Stimulated activated CD4-positive, alpha-beta T cell treated with anti-CD3 and anti-CD28 coated beads, Interleukin-2, amount 100 ng/mL, for 24 hours (primary cell): Measurements from ENCODE around the gene DPEP2.
"Not testable (repeated sequence)": the region's sequence is repeated elsewhere in the genome, so short reads cannot be mapped to it uniquely, and the experiment has no call there.

Source experiments
- DNase-seq, 2 donors: peaks; one replicate each; pipeline ENCODE4 v3.0.0-alpha.2; 2020

Gene DPEP2

GRCh38 chr16:67998779-67999688, at the start of gene DPEP2:
Gene DPEP2, minus strand, starts transcription at chr16:67999484. Its CDS starts 6,272 bp downstream, at chr16:67993212.
- DNase-seq, result peak in 1 of 2 donors; percentile 48

GRCh38 chr16:68047987-68048386, 48.7 kb upstream of the DPEP2 start:
- no peak for DNase-seq

GRCh38 chr16:68046106-68046505, 46.8 kb upstream of the DPEP2 start:
- no peak for DNase-seq

GRCh38 chr16:68041783-68042182, 42.5 kb upstream of the DPEP2 start:
- no peak for DNase-seq

- peak; percentile 91 to 93 for DNase-seq
Measured at GRCh38 chr16:68040506-68041288, 41.4 kb upstream of the DPEP2 start.

GRCh38 chr16:68037841-68038597, 38.7 kb upstream of the DPEP2 start:
- DNase-seq, result no peak

- no peak for DNase-seq
Measured at GRCh38 chr16:68035227-68035626, 35.9 kb upstream of the DPEP2 start.

GRCh38 chr16:68033101-68033500, 33.8 kb upstream of the DPEP2 start:
- DNase-seq, result no peak

- no peak for DNase-seq
Measured at GRCh38 chr16:68031951-68032350, 32.7 kb upstream of the DPEP2 start.

- DNase-seq, result not testable (repeated sequence)
Measured at GRCh38 chr16:68030108-68030507, 30.8 kb upstream of the DPEP2 start.

GRCh38 chr16:68028996-68029395, 29.7 kb upstream of the DPEP2 start:
- no peak for DNase-seq

- peak; percentile 93 to 96 for DNase-seq
Measured at GRCh38 chr16:68022728-68023537, 23.6 kb upstream of the DPEP2 start, which contains the start of the genes DDX28 and DUS2. Gene DDX28, minus strand, starts transcription at chr16:68023232. Its CDS starts 30 bp downstream, at chr16:68023202. Gene DUS2, plus strand, starts transcription at chr16:68023284. Its CDS starts 14,740 bp downstream, at chr16:68038024.

GRCh38 chr16:68022278-68022727, 23.0 kb upstream of the DPEP2 start:
- DNase-seq, result no peak

- no peak for DNase-seq
Measured at GRCh38 chr16:68021490-68021889, 22.2 kb upstream of the DPEP2 start.

- DNase-seq, result no peak
Measured at GRCh38 chr16:68019167-68019680, 19.9 kb upstream of the DPEP2 start.

GRCh38 chr16:68015681-68016080, 16.4 kb upstream of the DPEP2 start, which contains the start of gene DPEP2NB:
Gene DPEP2NB, minus strand, starts transcription at chr16:68015911. Its CDS starts 141 bp downstream, at chr16:68015770.
- no peak for DNase-seq

- DNase-seq, result no peak
Measured at GRCh38 chr16:68013440-68013839, 14.2 kb upstream of the DPEP2 start.

GRCh38 chr16:68009872-68010271, 10.6 kb upstream of the DPEP2 start:
- not testable (repeated sequence) for DNase-seq

- DNase-seq, result no peak
Measured at GRCh38 chr16:68009157-68009735, 10.0 kb upstream of the DPEP2 start.

GRCh38 chr16:68005786-68006286, 6.6 kb upstream of the DPEP2 start:
- DNase-seq, result no peak

GRCh38 chr16:68005211-68005610, 5.9 kb upstream of the DPEP2 start:
- DNase-seq, result no peak
